ENCODE measurements around the gene STK25.
A peak's percentile ranks its signal among the peaks of the same experiment; 100 is the strongest.
"Not testable (repeated sequence)": the region's sequence is repeated elsewhere in the genome, so short reads cannot be mapped to it uniquely, and the experiment has no call there.

The STK25 gene

GRCh38 chr2:241507430-241508239, 749 bp downstream of the STK25 start:
- DNase-seq: peak; percentile 38

GRCh38 chr2:241506793-241507429, 1.5 kb downstream of the STK25 start:
- no peak for DNase-seq

- not testable (repeated sequence) for DNase-seq
Observed at GRCh38 chr2:241506317-241506716, 2.1 kb downstream of the STK25 start.

GRCh38 chr2:241505781-241506201, 2.6 kb downstream of the STK25 start:
- DNase-seq: no peak

GRCh38 chr2:241505086-241505780, 3.2 kb downstream of the STK25 start:
- DNase-seq: no peak

- DNase-seq: no peak
Observed at GRCh38 chr2:241503776-241504392, 4.5 kb downstream of the STK25 start.

GRCh38 chr2:241502281-241502680, 6.1 kb downstream of the STK25 start:
- DNase-seq: no peak

- no peak for DNase-seq
Observed at GRCh38 chr2:241501551-241501950, 6.8 kb downstream of the STK25 start.

GRCh38 chr2:241501099-241501541, 7.3 kb downstream of the STK25 start:
- DNase-seq: no peak

- DNase-seq: no peak
Observed at GRCh38 chr2:241500431-241500975, 7.9 kb downstream of the STK25 start.

- DNase-seq: no peak
Observed at GRCh38 chr2:241500016-241500415, 8.4 kb downstream of the STK25 start.

GRCh38 chr2:241499146-241499965, 9.0 kb downstream of the STK25 start:
- no peak for DNase-seq

GRCh38 chr2:241498115-241499070, 10.0 kb downstream of the STK25 start:
- DNase-seq: no peak

GRCh38 chr2:241496904-241497877, 11.2 kb downstream of the STK25 start:
- no peak for DNase-seq

GRCh38 chr2:241496003-241496707, 12.2 kb downstream of the STK25 start:
- DNase-seq: no peak

- DNase-seq: no peak
Observed at GRCh38 chr2:241495172-241496002, 13.0 kb downstream of the STK25 start.

GRCh38 chr2:241494311-241494908, 14.0 kb downstream of the STK25 start:
- no peak for DNase-seq

All from fibroblast of skin of right quadriceps (primary cell).